IMR-90 (cell line): Measurements from ENCODE around the gene GRIK1. TPM values are rescaled to one million over a fixed set of nuclear protein-coding genes. Genes with fewer than 3 reads are reported as not detected.
A peak's percentile ranks its signal among the peaks of the same experiment; 100 is the strongest.

ENCODE experiments used
- ATAC-seq: fragments of 200-7000 bp; cut with Tn5 transposase; 2 replicates; pipeline ENCODE4 v1.9.1; 2020; ENCODE audit warnings: low read depth, mild to moderate bottlenecking, moderate library complexity
- BruUV-seq: library from RNA; stranded (reverse); fragments of 400-500 nt; replicated peaks from 2 replicates; lab custom pipeline; 2021; lab: Mats Ljungman, UMichigan
- CTCF ChIA-PET: fragments of 300-600 bp; formaldehyde crosslinking; extraction: SDS; loops from one replicate; lab custom pipeline; 2021; ENCODE audit warnings: antibody characterized with exemption; lab: Yijun Ruan, JAX
- POLR2A ChIA-PET: fragments of 300-600 bp; sonication (Branson Sonifier 250); formaldehyde crosslinking; loops from one replicate; lab custom pipeline; 2022; ENCODE audit warnings: antibody characterized with exemption; ENCODE audit not compliant: unreplicated experiment; lab: Charles Lee
- DNase-seq: peaks from one replicate; pipeline ENCODE4 v3.0.0; 2013
- H2AFZ ChIP-seq: replicated peaks from 2 replicates; pipeline ENCODE3; 2013; ENCODE audit warnings: low read length, mild to moderate bottlenecking; ENCODE audit not compliant: poor library complexity
- H2AK5ac ChIP-seq: 2 replicates; pipeline ENCODE4 v1.6.1; 2013; ENCODE audit warnings: low read depth, low read length, inconsistent platforms
- H2AK9ac ChIP-seq: replicated peaks from 2 replicates; pipeline ENCODE3; 2013; ENCODE audit warnings: mild to moderate bottlenecking, low read depth, low read length, moderate library complexity; ENCODE audit not compliant: poor library complexity
- H2BK120ac ChIP-seq: 2 replicates; pipeline ENCODE4 v1.6.1; 2013; ENCODE audit warnings: low read depth, low read length, inconsistent platforms
- H2BK15ac ChIP-seq: 3 replicates; pipeline ENCODE4 v1.6.1; 2013; ENCODE audit warnings: low read depth, low read length, inconsistent platforms
- H2BK20ac ChIP-seq: 2 replicates; pipeline ENCODE4 v1.6.1; 2013; ENCODE audit warnings: low read depth, mild to moderate bottlenecking, inconsistent platforms, low read length, moderate library complexity
- H2BK5ac ChIP-seq: 2 replicates; pipeline ENCODE4 v1.6.1; 2013; ENCODE audit warnings: mild to moderate bottlenecking, low read depth, low read length, inconsistent platforms; ENCODE audit not compliant: poor library complexity, severe bottlenecking
- H3K14ac ChIP-seq: replicated peaks from 2 replicates; pipeline ENCODE4 v1.6.1; 2013; ENCODE audit warnings: low read depth, low read length, inconsistent platforms
- H3K18ac ChIP-seq: 2 replicates; pipeline ENCODE4 v1.6.1; 2013; ENCODE audit warnings: low read depth, low read length, control low read depth
- H3K23ac ChIP-seq: 2 replicates; pipeline ENCODE4 v1.6.1; 2013; ENCODE audit warnings: low read depth, low read length, inconsistent platforms
- H3K27ac ChIP-seq: 2 replicates; pipeline ENCODE4 v1.5.1; 2013; ENCODE audit warnings: mild to moderate bottlenecking, control low read depth, low read length; ENCODE audit not compliant: insufficient read depth
- H3K27me3 ChIP-seq: 2 replicates; pipeline ENCODE4 v1.6.1; 2013; ENCODE audit warnings: low read length; ENCODE audit not compliant: control insufficient read depth, insufficient read depth
- H3K36me3 ChIP-seq: 2 replicates; pipeline ENCODE4 v1.6.1; 2013; ENCODE audit warnings: low read length, mixed read lengths; ENCODE audit not compliant: control insufficient read depth, insufficient read depth
- H3K4ac ChIP-seq: 2 replicates; pipeline ENCODE4 v1.6.1; 2013; ENCODE audit warnings: low read depth, low read length, inconsistent platforms
- H3K4me1 ChIP-seq: 2 replicates; pipeline ENCODE4 v1.6.1; 2013; ENCODE audit warnings: low read length, mixed read lengths; ENCODE audit not compliant: control insufficient read depth, insufficient read depth
- H3K4me2 ChIP-seq: 2 replicates; pipeline ENCODE4 v1.6.1; 2013; ENCODE audit warnings: low read depth, mild to moderate bottlenecking, control low read depth, low read length, moderate library complexity
- H3K4me3 ChIP-seq: 2 replicates; pipeline ENCODE4 v1.5.1; 2013; ENCODE audit warnings: low read depth, mild to moderate bottlenecking, control low read depth, low read length, moderate library complexity; ENCODE audit not compliant: insufficient read depth
- H3K56ac ChIP-seq: 2 replicates; pipeline ENCODE4 v1.6.1; 2013; ENCODE audit warnings: low read length, inconsistent platforms; ENCODE audit not compliant: insufficient read depth; ENCODE audit errors: extremely low read depth
- H3K79me1 ChIP-seq, 2 experiments: 2 replicates each; pipeline ENCODE4 v1.6.1; 2013; ENCODE audit warnings: low read length in 2 of 2, inconsistent platforms in 1 of 2, low read depth in 1 of 2
- H3K9ac ChIP-seq: 2 replicates; pipeline ENCODE4 v1.6.1; 2013; ENCODE audit warnings: low read depth, low read length, control low read depth
- H3K9me1 ChIP-seq: 2 replicates; pipeline ENCODE4 v1.6.1; 2013; ENCODE audit warnings: low read length, inconsistent platforms; ENCODE audit not compliant: insufficient read depth
- H3K9me3 ChIP-seq: 2 replicates; pipeline ENCODE4 v1.6.1; 2013; ENCODE audit warnings: low read length; ENCODE audit not compliant: control insufficient read depth, insufficient read depth
- H4K20me1 ChIP-seq: 2 replicates; pipeline ENCODE4 v1.6.1; 2013; ENCODE audit warnings: low read length, inconsistent platforms; ENCODE audit not compliant: insufficient read depth
- H4K5ac ChIP-seq: 2 replicates; pipeline ENCODE4 v1.6.1; 2013; ENCODE audit warnings: mild to moderate bottlenecking, low read depth, low read length, control low read depth
- H4K8ac ChIP-seq, 2 experiments: 2 replicates each; pipeline ENCODE4 v1.6.1; 2013; ENCODE audit warnings: low read depth in 2 of 2, low read length in 2 of 2, control low read depth in 1 of 2, inconsistent platforms in 1 of 2
- H4K91ac ChIP-seq: 2 replicates; pipeline ENCODE4 v1.6.1; 2013; ENCODE audit warnings: low read depth, low read length, inconsistent platforms; ENCODE audit not compliant: insufficient read depth
- BHLHE40 ChIP-seq: fragments of 150-350 bp; IDR thresholded peaks from 2 replicates; pipeline ENCODE4 v1.6.1; 2016; ENCODE audit warnings: mild to moderate bottlenecking, low read depth, low read length
- CHD1 ChIP-seq: IDR thresholded peaks from 2 replicates; pipeline ENCODE4 v1.6.1; 2012; ENCODE audit warnings: low read depth, low read length, improper control_type of control experiment
- CTCF ChIP-seq: conservative IDR thresholded peaks from 2 replicates; pipeline ENCODE4 v1.5.1; 2012; ENCODE audit warnings: mild to moderate bottlenecking, low read depth, low read length, improper control_type of control experiment
- ELK1 ChIP-seq: fragments of 150-350 bp; IDR thresholded peaks from 2 replicates; pipeline ENCODE4 v1.6.1; 2016; ENCODE audit warnings: low read depth, mild to moderate bottlenecking, low read length, moderate library complexity, borderline replicate concordance
- FOS ChIP-seq: fragments of 150-350 bp; IDR thresholded peaks from 2 replicates; pipeline ENCODE4 v1.6.1; 2016; ENCODE audit warnings: low read depth, low read length
- MAFK ChIP-seq: IDR thresholded peaks from 2 replicates; pipeline ENCODE4 v1.6.1; 2012; ENCODE audit warnings: low read depth, low read length, improper control_type of control experiment
- MAZ ChIP-seq: IDR thresholded peaks from 2 replicates; pipeline ENCODE4 v1.6.1; 2012; ENCODE audit warnings: low read depth, mild to moderate bottlenecking, low read length, improper control_type of control experiment, moderate library complexity, borderline replicate concordance
- MXI1 ChIP-seq: IDR thresholded peaks from 2 replicates; pipeline ENCODE4 v1.6.1; 2012; ENCODE audit warnings: low read depth, mild to moderate bottlenecking, low read length, moderate library complexity, borderline replicate concordance
- NFE2L2 ChIP-seq: fragments of 150-350 bp; IDR thresholded peaks from 2 replicates; pipeline ENCODE4 v1.6.1; 2016; ENCODE audit warnings: low read depth, mild to moderate bottlenecking, low read length
- RCOR1 ChIP-seq: IDR thresholded peaks from 2 replicates; pipeline ENCODE4 v1.6.1; 2012; ENCODE audit warnings: mild to moderate bottlenecking, low read length, improper control_type of control experiment; ENCODE audit not compliant: insufficient replicate concordance
- RFX5 ChIP-seq: IDR thresholded peaks from 2 replicates; pipeline ENCODE4 v1.8.0; 2012; ENCODE audit warnings: low read depth, mild to moderate bottlenecking, low read length, moderate library complexity
- SMC3 ChIP-seq: fragments of 150-350 bp; IDR thresholded peaks from 2 replicates; pipeline ENCODE4 v1.6.1; 2016; ENCODE audit warnings: low read depth, mild to moderate bottlenecking, antibody characterized with exemption, low read length, moderate library complexity
- USF2 ChIP-seq: fragments of 150-350 bp; IDR thresholded peaks from 2 replicates; pipeline ENCODE4 v1.6.1; 2017; ENCODE audit warnings: mild to moderate bottlenecking, antibody characterized with exemption, low read length, low read depth
- WGBS, 2 experiments: methylation state at CpG; one replicate each; pipeline versions ENCODE4 v1.1.5 to v1.1.7; 2013; ENCODE audit warnings: missing lambda C conversion rate in 2 of 2; ENCODE audit not compliant: insufficient read length in 1 of 2; ENCODE audit errors: extremely low coverage in 2 of 2; 5-methylcytosine and 5-hydroxymethylcytosine counted together
- dilution Hi-C: fragments of 300-500 bp; cut with HindIII; formaldehyde crosslinking; loops from one replicate; pipeline ENCODE4 v1.14.3; 2018; ENCODE audit warnings: low sequenced_read_pairs; ENCODE audit not compliant: unreplicated experiment
- in situ Hi-C: fragments of 300-500 bp; cut with MboI; formaldehyde crosslinking; loops from 3 replicates; pipeline ENCODE4 v1.14.3; 2019; ENCODE audit warnings: low sequenced_read_pairs, inconsistent platforms, mixed read lengths
- intact Hi-C: fragments of 100-400 bp; cut with micrococcal nuclease; formaldehyde crosslinking; loops from 2 replicates; pipeline ENCODE4 v1.10.0; 2022
- polyA plus RNA-seq, 3 experiments: library from polyadenylated mRNA; depleted of rRNA; stranded (reverse); fragments of >200 nt; gene quantifications; 2 replicates each; pipeline ENCODE4 v1.2.3, GENCODE V29; 2012; ENCODE audit warnings: low replicate concordance in 1 of 3
- total RNA-seq: library from RNA; depleted of rRNA; stranded (reverse); fragments of >200 nt; gene quantifications from 2 replicates; pipeline ENCODE4 v1.2.3, GENCODE V29; 2012

The GRIK1 gene
- total and polyA plus RNA-seq, 2 of the 4 experiments (the other 2 are of a cell fraction), result not detected

GRCh38 chr21:29657240-29657989, 282.4 kb downstream of the GRIK1 start:
- peak overlapping the region; percentile 65; the same call in 1 of the 2 replicates for H2BK20ac ChIP-seq
- H3K79me1 ChIP-seq, result no peaks in the 10 kb centered on the region
- in situ Hi-C loops, result no loop called here
- H3K4me3 ChIP-seq, result no peak overlapping the region
- dilution Hi-C loops, result no loop called here
- no peak for TF ChIP-seq USF2
- TF ChIP-seq BHLHE40, result no peak
- no peak for TF ChIP-seq SMC3
- TF ChIP-seq CHD1, result no peak
- no peak for TF ChIP-seq MXI1
- no peak for TF ChIP-seq RFX5
- no peak for TF ChIP-seq NFE2L2
- TF ChIP-seq MAFK, result no peak
- TF ChIP-seq RCOR1, result no peak
- no peak for TF ChIP-seq CTCF
- TF ChIP-seq ELK1, result no peak
- no peak for TF ChIP-seq FOS
- TF ChIP-seq MAZ, result no peak
- H2AFZ ChIP-seq, result no peak overlapping the region
- ATAC-seq (no peak), DNase-seq (no peak)
- peak overlapping the region; percentile 23; the same call in 1 of the 3 replicates for H2BK15ac ChIP-seq
- no peak overlapping the region; the same call in 1 of the 2 replicates for H2AK5ac ChIP-seq
- no peak overlapping the region; the same call in 1 of the 2 replicates for H3K18ac ChIP-seq
- no TSS peak for BruUV-seq
- H3K9me1 ChIP-seq, result no peaks in the 10 kb centered on the region
- no peak overlapping the region for H4K91ac ChIP-seq
- H2BK5ac ChIP-seq, result peak overlapping the region; percentile 51
- H3K27me3 ChIP-seq, result no peaks in the 10 kb centered on the region
- no peak overlapping the region; the same call in 1 of the 2 replicates for H2BK120ac ChIP-seq
- H3K9ac ChIP-seq, result no peak overlapping the region
- intact Hi-C loops, result no loop called here
- POLR2A ChIA-PET, result no interaction called here
- H3K4me1 ChIP-seq, result peaks cover 3% of the 10 kb centered on the region; the same call in 1 of the 2 replicates
- H4K20me1 ChIP-seq, result no peaks in the 10 kb centered on the region
- H3K9me3 ChIP-seq, result no peaks in the 10 kb centered on the region
- no peak overlapping the region for H3K4ac ChIP-seq
- H3K23ac ChIP-seq, result no peak overlapping the region
- CTCF ChIA-PET, result interaction anchor here (0.6 kb wide), 1 partner anchor 37 kb away, joined by 3 read pairs; no protein-coding TSS in a partner anchor
- H3K14ac ChIP-seq, result no peak overlapping the region; the same call in none of the 2 replicates
- no peak overlapping the region for H3K4me2 ChIP-seq
- peak overlapping the region in 1 of 2 experiments; percentile 54; a peak in 1 of 4 replicates for H4K8ac ChIP-seq
- no peak overlapping the region for H3K56ac ChIP-seq
- no peak overlapping the region for H3K27ac ChIP-seq
- no peaks in the 10 kb centered on the region for H3K36me3 ChIP-seq
- no peak overlapping the region for H4K5ac ChIP-seq
- no CpG with 5 or more reads among the region's 9 CpGs for WGBS, 2 experiments
- no peak overlapping the region for H2AK9ac ChIP-seq
